Subcutaneous abdominal adipose tissue (tissue), 5 donors: Measurements from ENCODE around the gene MEX3D.

Experiments
- H3K27ac ChIP-seq: one replicate; pipeline ENCODE4 v1.7.0; 2013; ENCODE audit warnings: low read depth, mild to moderate bottlenecking, inconsistent platforms, low read length, moderate library complexity
- H3K27me3 ChIP-seq, 5 donors: one replicate each; pipeline ENCODE4 v1.7.0; 2013; ENCODE audit warnings: low read length in 5 of 5, inconsistent platforms in 1 of 5; ENCODE audit not compliant: control insufficient read depth in 5 of 5, insufficient read depth in 4 of 5
- H3K36me3 ChIP-seq, 5 donors: one replicate each; pipeline ENCODE4 v1.7.0; 2013; ENCODE audit warnings: low read length in 5 of 5; ENCODE audit not compliant: control insufficient read depth in 5 of 5, insufficient read depth in 5 of 5
- H3K4me1 ChIP-seq, 5 donors: one replicate each; pipeline ENCODE4 v1.7.0; 2013; ENCODE audit warnings: low read length in 5 of 5, mild to moderate bottlenecking in 3 of 5, moderate library complexity in 1 of 5; ENCODE audit not compliant: control insufficient read depth in 5 of 5, insufficient read depth in 5 of 5
- H3K4me3 ChIP-seq, 5 donors: one replicate each; pipeline ENCODE4 v1.7.0; 2013; ENCODE audit warnings: low read length in 5 of 5, low read depth in 1 of 5
- H3K9ac ChIP-seq, 5 donors: one replicate each; pipeline ENCODE4 v1.7.0; 2013; ENCODE audit warnings: low read length in 5 of 5, mild to moderate bottlenecking in 4 of 5, moderate library complexity in 3 of 5
- H3K9me3 ChIP-seq, 5 donors: one replicate each; pipeline ENCODE4 v1.7.0; 2013; ENCODE audit warnings: low read length in 5 of 5; ENCODE audit not compliant: control insufficient read depth in 5 of 5
- donor health status: healthy.
- donor health status: healthy.
- donor health status: healthy.
- donor health status: healthy.
- donor health status: healthy.

The MEX3D gene

GRCh38 chr19:1609680-1610474 is 41.8 kb upstream of the MEX3D start:
- H3K36me3 ChIP-seq: peaks cover 0 to 47% (median 43%) of the 10 kb centered on the region in 5 donors

GRCh38 chr19:1609103-1609396 is 40.9 kb upstream of the MEX3D start:
- Histone ChIP-seq H3K4me3 (no peak overlapping the region), H3K27ac (no peak overlapping the region), H3K9ac (peak overlapping the region in 1 of 5 donors; percentile 41), H3K36me3 (peaks cover 0 to 39% (median 35%) of the 10 kb centered on the region in 5 donors), H3K9me3 (no peaks in the 10 kb centered on the region), H3K4me1 (peaks cover 0 to 35% (median 25%) of the 10 kb centered on the region in 5 donors), H3K27me3 (no peaks in the 10 kb centered on the region)

More at GRCh38 chr19:1609680-1610474, 41.8 kb upstream of the MEX3D start:
- H3K27ac ChIP-seq: no peak overlapping the region
- H3K9ac ChIP-seq: no peak overlapping the region
- H3K4me1 ChIP-seq: peaks cover 0 to 27% (median 17%) of the 10 kb centered on the region in 5 donors
- H3K27me3 ChIP-seq: no peaks in the 10 kb centered on the region
- no peaks in the 10 kb centered on the region for H3K9me3 ChIP-seq
- no peak overlapping the region for H3K4me3 ChIP-seq

GRCh38 chr19:1608359-1609102 is 40.4 kb upstream of the MEX3D start:
- Histone ChIP-seq H3K27me3 (no peaks in the 10 kb centered on the region), H3K4me3 (peak overlapping the region in 1 of 5 donors; percentile 37), H3K4me1 (peaks cover 0 to 40% (median 30%) of the 10 kb centered on the region in 5 donors), H3K9me3 (no peaks in the 10 kb centered on the region), H3K9ac (peak overlapping the region in 1 of 5 donors; percentile 41), H3K27ac (no peak overlapping the region), H3K36me3 (peaks cover 0 to 34% (median 30%) of the 10 kb centered on the region in 5 donors)

GRCh38 chr19:1606138-1606651 is 38.1 kb upstream of the MEX3D start:
- H3K27me3 ChIP-seq: no peaks in the 10 kb centered on the region
- H3K9ac ChIP-seq: peak overlapping the region; percentile 19 to 80 (median 57)
- H3K4me1 ChIP-seq: peaks cover 0 to 49% (median 36%) of the 10 kb centered on the region in 5 donors
- H3K27ac ChIP-seq: peak overlapping the region; percentile 75
- peak overlapping the region; percentile 72 to 96 (median 88) for H3K4me3 ChIP-seq
- H3K9me3 ChIP-seq: no peaks in the 10 kb centered on the region
- H3K36me3 ChIP-seq: peaks cover 0 to 20% (median 8%) of the 10 kb centered on the region in 5 donors

GRCh38 chr19:1605236-1606137 is 37.4 kb upstream of the MEX3D start, which contains the start of gene UQCR11:
UQCR11 (minus strand) TSS chr19:1605462; CDS start chr19:1605409, 53 bp downstream.
- Histone ChIP-seq H3K36me3 (peaks cover 0 to 17% (median 6%) of the 10 kb centered on the region in 5 donors), H3K9me3 (no peaks in the 10 kb centered on the region), H3K27ac (peak within 1 kb of the TSS; percentile 75), H3K27me3 (no peaks in the 10 kb centered on the region), H3K4me1 (peaks cover 0 to 49% (median 36%) of the 10 kb centered on the region in 5 donors), H3K4me3 (peak within 1 kb of the TSS; percentile 77 to 96 (median 88)), H3K9ac (peak within 1 kb of the TSS; percentile 63 to 99 (median 95))

- Histone ChIP-seq H3K9me3 (no peaks in the 10 kb centered on the region), H3K27ac (no peak overlapping the region), H3K27me3 (no peaks in the 10 kb centered on the region), H3K4me1 (peaks cover 0 to 35% (median 25%) of the 10 kb centered on the region in 5 donors), H3K4me3 (no peak overlapping the region), H3K9ac (no peak overlapping the region), H3K36me3 (peaks cover 0 to 37% (median 25%) of the 10 kb centered on the region in 5 donors)
Measured at GRCh38 chr19:1602091-1602707, 34.1 kb upstream of the MEX3D start.

GRCh38 chr19:1601613-1602064 is 33.5 kb upstream of the MEX3D start:
- Histone ChIP-seq H3K9me3 (no peaks in the 10 kb centered on the region), H3K36me3 (peaks cover 0 to 41% (median 29%) of the 10 kb centered on the region in 5 donors), H3K4me1 (peaks cover 0 to 41% (median 25%) of the 10 kb centered on the region in 5 donors), H3K27me3 (no peaks in the 10 kb centered on the region), H3K27ac (no peak overlapping the region), H3K9ac (no peak overlapping the region), H3K4me3 (no peak overlapping the region)

- peaks cover 0 to 25% (median 16%) of the 10 kb centered on the region in 5 donors for H3K4me1 ChIP-seq
- peaks cover 0 to 46% (median 29%) of the 10 kb centered on the region in 5 donors for H3K36me3 ChIP-seq
- no peak overlapping the region for H3K9ac ChIP-seq
- no peak overlapping the region for H3K27ac ChIP-seq
- H3K4me3 ChIP-seq: no peak overlapping the region
- no peaks in the 10 kb centered on the region for H3K27me3 ChIP-seq
- no peaks in the 10 kb centered on the region for H3K9me3 ChIP-seq
Measured at GRCh38 chr19:1599460-1599846, 31.3 kb upstream of the MEX3D start.
